HEK293T (cell line): ENCODE measurements around the gene JMJD1C.
"Not testable (repeated sequence)": the region's sequence is repeated elsewhere in the genome, so short reads cannot be mapped to it uniquely, and the experiment has no call there.

Experiments used
- ARNT ChIP-seq: fragments of 450-650 bp; IDR thresholded peaks from 2 replicates; pipeline ENCODE4 v1.6.1; 2017; ENCODE audit warnings: mild to moderate bottlenecking
- BHLHE40 ChIP-seq: fragments of 450-650 bp; IDR thresholded peaks from 2 replicates; pipeline ENCODE4 v1.6.1; 2016; ENCODE audit warnings: mild to moderate bottlenecking, moderate library complexity, borderline replicate concordance
- FOXK2 ChIP-seq: fragments of 450-650 bp; IDR thresholded peaks from 2 replicates; pipeline ENCODE4 v1.6.1; 2016; ENCODE audit warnings: mild to moderate bottlenecking
- FOXM1 ChIP-seq: fragments of 450-650 bp; IDR thresholded peaks from 2 replicates; pipeline ENCODE4 v1.6.1; 2017; ENCODE audit warnings: mild to moderate bottlenecking, borderline replicate concordance
- SP1 ChIP-seq: fragments of 450-650 bp; IDR thresholded peaks from 2 replicates; pipeline ENCODE4 v1.6.1; 2017
- TARDBP ChIP-seq: fragments of 450-650 bp; IDR thresholded peaks from 2 replicates; pipeline ENCODE4 v1.6.1; 2016

DNA sequence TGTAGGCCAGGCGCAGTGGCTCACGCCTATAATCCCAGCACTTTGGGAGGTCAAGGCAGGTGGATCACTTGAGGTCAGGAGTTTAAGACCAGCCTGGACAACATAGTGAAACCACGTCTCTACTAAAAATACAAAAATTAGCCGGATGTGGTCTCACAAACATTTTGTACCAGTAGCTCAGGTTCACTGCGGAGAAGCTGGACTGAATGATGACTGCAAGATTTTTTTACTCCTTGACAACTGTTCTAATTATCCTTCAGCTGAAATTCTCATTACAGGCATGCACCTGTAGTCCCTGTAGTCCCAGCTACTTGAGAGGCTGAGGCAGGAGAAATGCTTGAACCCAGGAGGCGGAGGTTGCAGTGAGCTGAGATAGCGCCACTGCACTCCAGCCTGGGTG is 126.1 kb downstream of the JMJD1C start:
- not testable (repeated sequence) for TF ChIP-seq FOXK2, BHLHE40, ARNT, SP1, TARDBP, FOXM1
